WTC11 (cell line): Measurements from ENCODE around the gene KHK. TPM values are rescaled to one million over a fixed set of nuclear protein-coding genes. Genes with fewer than 3 reads are reported as not detected.

Source experiments
- ATAC-seq: fragments of 200-7000 bp; cut with Tn5 transposase; 2 replicates; pipeline ENCODE4 v1.10.0; 2021; ENCODE audit warnings: mild to moderate bottlenecking, moderate library complexity
- CTCF ChIA-PET: fragments of 300-600 bp; sonication (Branson Sonifier 250); formaldehyde crosslinking; loops from one replicate; lab custom pipeline; 2021; ENCODE audit warnings: antibody characterized with exemption; lab: Charles Lee
- POLR2A ChIA-PET: fragments of 350-600 bp; sonication (Branson Sonifier 250); formaldehyde crosslinking; loops from one replicate; lab custom pipeline; 2021; ENCODE audit warnings: antibody characterized with exemption; lab: Charles Lee
- DNase-seq: peaks from one replicate; pipeline ENCODE4 v3.0.0; 2021; ENCODE audit warnings: low spot score
- H3K27ac Mint-ChIP-seq: 2 replicates; pipeline ENCODE4 v1.8.0; 2021; ENCODE audit warnings: mixed read lengths
- H3K27me3 Mint-ChIP-seq: 2 replicates; pipeline ENCODE4 v1.8.0; 2021; ENCODE audit warnings: low read depth, mild to moderate bottlenecking, moderate library complexity, mixed read lengths
- H3K36me3 Mint-ChIP-seq: 2 replicates; pipeline ENCODE4 v1.8.0; 2021; ENCODE audit warnings: mixed read lengths
- H3K4me1 Mint-ChIP-seq: 2 replicates; pipeline ENCODE4 v1.8.0; 2022; ENCODE audit warnings: mixed read lengths
- H3K4me3 Mint-ChIP-seq: 2 replicates; pipeline ENCODE4 v1.8.0; 2021; ENCODE audit warnings: mild to moderate bottlenecking, moderate library complexity, mixed read lengths
- H3K9me3 Mint-ChIP-seq: 2 replicates; pipeline ENCODE4 v1.8.0; 2021; ENCODE audit warnings: mixed read lengths
- AFF4 ChIP-seq: sonication (generic); formaldehyde crosslinking; IDR thresholded peaks from 2 replicates; pipeline ENCODE4 v1.8.1; 2023; ENCODE audit warnings: mild to moderate bottlenecking, missing genetic modification reagents, borderline replicate concordance
- ERG ChIP-seq: fragments of 250-450 bp; sonication (Bioruptor Pico); IDR thresholded peaks from 2 replicates; pipeline ENCODE4 v1.8.0; 2021; ENCODE audit warnings: mild to moderate bottlenecking
- GABPB1 ChIP-seq: sonication (generic); formaldehyde crosslinking; IDR thresholded peaks from 2 replicates; pipeline ENCODE4 v1.8.1; 2023; ENCODE audit warnings: mild to moderate bottlenecking, missing genetic modification reagents
- GTF2I ChIP-seq: fragments of 250-450 bp; sonication (Bioruptor Pico); conservative IDR thresholded peaks from 2 replicates; pipeline ENCODE4 v1.4.0; 2021; ENCODE audit warnings: mild to moderate bottlenecking
- JUN ChIP-seq: sonication (generic); formaldehyde crosslinking; IDR thresholded peaks from 2 replicates; pipeline ENCODE4 v1.8.0; 2023; ENCODE audit warnings: mild to moderate bottlenecking, missing genetic modification reagents
- MXD4 ChIP-seq: fragments of 250-450 bp; sonication (Bioruptor Pico); IDR thresholded peaks from 2 replicates; pipeline ENCODE4 v1.8.0; 2021; ENCODE audit warnings: mild to moderate bottlenecking, moderate library complexity, borderline replicate concordance
- NFE2L1 ChIP-seq: sonication (generic); formaldehyde crosslinking; IDR thresholded peaks from 2 replicates; pipeline ENCODE4 v1.8.1; 2023; ENCODE audit warnings: missing genetic modification reagents
- PRDM15 ChIP-seq: sonication (generic); formaldehyde crosslinking; IDR thresholded peaks from 2 replicates; pipeline ENCODE4 v1.8.0; 2022; ENCODE audit warnings: missing genetic modification reagents
- ZNF232 ChIP-seq: sonication (generic); formaldehyde crosslinking; IDR thresholded peaks from 2 replicates; pipeline ENCODE4 v1.8.0; 2022; ENCODE audit warnings: mild to moderate bottlenecking, missing genetic modification reagents
- ZNF512 ChIP-seq: sonication (generic); formaldehyde crosslinking; IDR thresholded peaks from 2 replicates; pipeline ENCODE4 v1.8.1; 2022; ENCODE audit warnings: missing genetic modification reagents, borderline replicate concordance
- total RNA-seq: library from RNA; stranded (reverse); gene quantifications from 3 replicates; pipeline ENCODE4 v1.2.3, GENCODE V29; 2021

The KHK gene
- total RNA-seq, 1 experiment from 2014 or later = 17.4 TPM

GRCh38 chr2:27083410-27084296 lies 2.9 kb upstream of the KHK start:
- H3K27ac Mint-ChIP-seq = peak overlapping the region; percentile 54; the same call in 1 of the 2 replicates
- TF ChIP-seq JUN (CRISPR knock-in tag) (no peak), PRDM15 (CRISPR knock-in tag) (peak; percentile 57; the same call in 1 of the 2 replicates), GABPB1 (CRISPR knock-in tag) (peak; percentile 92), NFE2L1 (no peak), ZNF232 (CRISPR knock-in tag) (no peak)
- peaks cover 21% of the 10 kb centered on the region for H3K27me3 Mint-ChIP-seq
- peaks cover 28% of the 10 kb centered on the region for H3K4me1 Mint-ChIP-seq
- H3K36me3 Mint-ChIP-seq = no peaks in the 10 kb centered on the region
- DNase-seq (no peak), ATAC-seq (no peak)
- POLR2A ChIA-PET = interaction anchor here (0.6 to 2.6 kb wide), 3 partner anchors 12 to 208 kb away, joined by 3 to 11 read pairs (median 3); partner anchors contain the start of genes AGBL5 and OST4
- H3K4me3 Mint-ChIP-seq = no peak overlapping the region
- CTCF ChIA-PET = interaction anchor here (1.5 to 6.4 kb wide), 5 partner anchors 10 to 122 kb away, joined by 4 to 50 read pairs (median 6); partner anchors contain the start of genes AGBL5 and OST4
- H3K9me3 Mint-ChIP-seq = no peaks in the 10 kb centered on the region

- TF ChIP-seq GTF2I (CRISPR knock-in tag) = no peak
- TF ChIP-seq MXD4 (CRISPR knock-in tag) = no peak
- TF ChIP-seq ERG = no peak
- no peak for TF ChIP-seq ZNF512 (CRISPR knock-in tag)
- no peak for TF ChIP-seq AFF4 (CRISPR knock-in tag)
- CTCF ChIA-PET = interaction anchor here (1.6 to 6.4 kb wide), 4 partner anchors 9 to 123 kb away, joined by 4 to 50 read pairs (median 18); partner anchors contain the start of gene OST4
- peaks cover 27% of the 10 kb centered on the region for H3K4me1 Mint-ChIP-seq
- no peak overlapping the region for H3K27ac Mint-ChIP-seq
- H3K4me3 Mint-ChIP-seq = no peak overlapping the region
- H3K27me3 Mint-ChIP-seq = peaks cover 23% of the 10 kb centered on the region
- H3K9me3 Mint-ChIP-seq = no peaks in the 10 kb centered on the region
- ATAC-seq (no peak), DNase-seq (no peak)
- H3K36me3 Mint-ChIP-seq = no peaks in the 10 kb centered on the region
- POLR2A ChIA-PET = interaction anchor here (0.9 to 2.6 kb wide), 2 partner anchors 13 to 32 kb away, joined by 3 to 11 read pairs; partner anchors contain the start of gene OST4
Measured at GRCh38 chr2:27084297-27085061, 2.1 kb upstream of the KHK start.
